Stimulated activated CD4-positive, alpha-beta T cell treated with anti-CD3 and anti-CD28 coated beads, TNF-alpha, amount 100 ng/mL, for 24 hours (primary cell): Measurements from ENCODE around the gene CREG1.
"Not testable (repeated sequence)": the region's sequence is repeated elsewhere in the genome, so short reads cannot be mapped to it uniquely, and the experiment has no call there.

Source experiments
- DNase-seq, 3 experiments: peaks; one replicate each; pipeline ENCODE4 v3.0.0-alpha.2; 2020; ENCODE audit warnings: low read depth in 3 of 3

CREG1 gene

GRCh38 chr1:167564612-167565270, 11.2 kb upstream of the CREG1 start:
- DNase-seq, result no peak

DNA sequence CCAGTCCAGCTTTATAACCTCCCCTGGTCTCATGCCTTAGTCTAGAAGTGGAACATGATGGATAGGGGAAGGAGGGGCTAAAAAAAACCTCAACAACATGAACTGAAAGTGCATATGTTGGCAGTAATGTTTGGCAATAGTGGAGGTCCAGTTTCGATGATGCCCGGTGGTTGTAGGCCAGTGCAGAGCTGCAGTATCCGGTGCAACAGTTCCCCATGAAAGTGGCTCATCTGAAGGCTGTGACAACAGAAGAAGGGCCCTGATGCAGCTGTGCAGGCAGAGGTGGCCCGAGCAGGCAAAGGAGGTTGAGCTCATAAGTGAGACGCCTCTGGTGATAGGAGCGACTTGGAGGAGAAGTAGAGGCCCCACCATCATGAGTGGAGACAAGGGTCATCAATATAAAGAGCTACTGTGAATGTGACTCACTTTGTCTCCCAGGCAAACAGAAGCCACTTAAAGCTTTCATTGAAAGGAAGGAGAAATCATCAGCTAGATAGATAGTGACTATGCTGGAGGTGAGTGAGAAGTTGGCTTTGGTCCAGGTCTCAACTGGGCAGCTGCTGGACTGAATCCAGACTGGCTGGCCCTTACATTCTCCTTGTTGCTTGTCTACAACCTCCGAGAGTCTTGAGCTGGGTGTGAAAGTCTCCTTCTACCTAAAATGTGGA, 10.2 kb upstream of the CREG1 start:
- no peak for DNase-seq

GRCh38 chr1:167562702-167563101, 9.1 kb upstream of the CREG1 start:
- DNase-seq, result no peak

- no peak for DNase-seq
Observed at GRCh38 chr1:167561753-167562152, 8.2 kb upstream of the CREG1 start.

DNA sequence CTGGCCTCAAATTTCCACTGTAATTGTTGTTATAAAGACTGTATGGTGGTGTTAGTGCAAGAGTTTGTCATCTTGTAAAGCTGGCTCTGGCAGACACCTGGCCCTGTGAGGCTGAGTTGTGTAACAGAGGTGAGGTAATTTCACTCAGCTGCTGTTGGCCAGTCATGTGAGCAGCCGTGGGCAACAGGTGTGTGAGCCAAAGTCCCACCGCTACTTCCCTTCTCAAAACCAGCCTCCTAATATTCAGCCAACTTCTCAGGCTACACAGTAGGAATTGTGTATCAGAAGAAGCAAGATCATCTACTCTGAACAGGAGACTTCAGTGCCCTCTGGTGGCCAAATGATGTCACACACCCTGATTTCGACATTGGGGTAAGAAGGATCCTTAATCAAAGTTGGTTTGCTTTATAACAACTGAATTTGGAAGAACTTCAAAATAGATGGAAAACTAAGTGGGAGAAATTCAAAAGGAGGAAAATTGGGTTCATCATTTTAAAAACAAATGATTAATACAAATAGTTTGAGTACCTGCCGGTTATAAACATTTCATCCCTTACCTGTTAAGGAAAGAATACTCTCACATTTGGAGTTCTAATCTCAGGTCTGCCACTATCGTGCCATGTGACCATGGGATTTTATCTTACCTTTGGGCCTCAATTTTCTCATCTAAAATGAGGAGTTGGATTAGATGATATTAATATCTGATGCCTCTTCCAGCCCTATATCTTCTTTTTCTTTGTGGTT, 2.6 kb upstream of the CREG1 start:
- DNase-seq, result peak; percentile 43 to 73 (median 67)

- DNase-seq, result not testable (repeated sequence)
Observed at GRCh38 chr1:167555072-167555471, 1.5 kb upstream of the CREG1 start.

DNA sequence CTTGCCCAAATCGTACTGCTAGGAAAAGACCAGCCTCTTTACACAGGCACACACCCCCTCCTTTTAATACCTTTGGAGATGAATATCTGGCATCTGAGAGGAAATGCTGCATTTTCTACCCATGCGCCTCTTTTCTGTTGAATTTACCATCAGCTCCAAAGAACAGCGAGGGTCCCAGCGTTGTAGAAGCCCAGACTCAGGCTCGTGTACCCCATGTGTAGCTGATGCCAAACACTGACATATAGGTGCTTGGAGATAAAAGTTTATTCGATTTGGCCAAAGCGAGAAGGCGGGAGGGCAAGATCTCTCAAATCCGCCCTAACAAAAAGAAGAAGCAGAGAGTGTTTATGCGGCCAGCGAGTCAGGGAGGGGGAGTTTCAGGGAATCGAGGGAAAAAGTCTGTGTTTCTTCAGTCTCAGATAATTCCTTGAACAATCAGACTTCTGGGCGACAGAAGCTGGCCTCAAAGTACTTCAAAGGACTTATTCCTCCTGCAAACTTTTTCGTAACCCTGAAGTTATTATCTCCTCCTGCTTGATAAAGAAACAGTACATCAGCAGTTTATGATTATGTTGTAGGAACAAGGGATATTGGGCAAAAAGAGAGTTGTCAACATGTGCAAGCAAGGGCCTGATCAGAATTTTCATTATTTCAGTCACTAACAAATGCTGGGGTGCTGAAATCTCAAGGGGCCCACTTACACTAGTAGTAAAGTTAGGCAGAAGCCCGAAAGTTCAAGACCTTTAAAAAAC, 642 bp upstream of the CREG1 start:
- no peak for DNase-seq

GRCh38 chr1:167551362-167551761, 2.2 kb downstream of the CREG1 start:
- DNase-seq, result no peak

- DNase-seq, result no peak
Observed at GRCh38 chr1:167548059-167548932, 5.3 kb downstream of the CREG1 start.

GRCh38 chr1:167546935-167547334, 6.6 kb downstream of the CREG1 start:
- DNase-seq, result no peak

- DNase-seq, result no peak
Observed at GRCh38 chr1:167545349-167545748, 8.2 kb downstream of the CREG1 start.

GRCh38 chr1:167544447-167545093, 9.0 kb downstream of the CREG1 start:
- DNase-seq, result no peak

- no peak for DNase-seq
Observed at GRCh38 chr1:167543199-167543990, 10.2 kb downstream of the CREG1 start.

DNA sequence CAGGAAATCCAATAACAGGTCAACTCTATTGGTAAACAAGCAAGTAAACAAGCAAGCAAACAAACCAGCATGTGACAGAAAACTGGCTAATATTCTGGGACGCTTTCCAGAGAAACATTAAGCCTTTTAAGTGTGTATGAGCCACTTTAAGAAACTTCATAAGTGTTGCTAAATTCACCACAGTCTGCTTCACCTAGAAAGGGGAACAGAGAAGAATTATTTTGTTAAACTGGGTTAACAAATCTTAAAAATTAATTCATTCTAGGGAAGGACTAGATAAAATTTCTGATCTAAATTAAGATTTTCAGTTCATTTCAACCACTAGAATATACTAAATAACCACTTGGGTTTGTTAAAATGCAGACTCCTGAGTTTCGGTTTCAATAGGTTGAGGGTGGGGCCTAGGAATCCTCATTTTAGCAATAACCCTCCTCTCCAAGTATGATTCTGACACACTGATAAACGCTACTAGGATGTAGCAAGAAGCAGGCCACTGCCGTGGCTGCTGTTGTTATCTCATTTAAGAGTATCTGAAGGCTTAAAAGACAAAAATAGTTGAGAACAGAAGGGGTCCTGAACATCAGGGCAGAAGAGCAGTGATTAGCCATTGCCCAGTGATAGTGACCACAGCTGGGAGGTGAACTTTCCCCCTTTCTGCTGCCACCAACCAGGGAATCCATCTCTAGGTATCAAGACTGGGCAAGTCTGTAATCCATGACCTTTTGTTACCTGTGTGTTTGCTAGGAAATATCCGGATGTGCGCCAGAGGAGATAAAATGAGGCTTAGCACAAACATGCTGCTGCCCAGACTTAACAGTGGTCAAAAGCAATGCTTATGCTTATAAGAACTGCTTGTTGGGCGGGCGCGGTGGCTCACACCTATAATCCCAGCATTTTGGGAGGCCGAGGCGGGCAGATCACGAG, 11.2 kb downstream of the CREG1 start:
- DNase-seq, result no peak

DNA sequence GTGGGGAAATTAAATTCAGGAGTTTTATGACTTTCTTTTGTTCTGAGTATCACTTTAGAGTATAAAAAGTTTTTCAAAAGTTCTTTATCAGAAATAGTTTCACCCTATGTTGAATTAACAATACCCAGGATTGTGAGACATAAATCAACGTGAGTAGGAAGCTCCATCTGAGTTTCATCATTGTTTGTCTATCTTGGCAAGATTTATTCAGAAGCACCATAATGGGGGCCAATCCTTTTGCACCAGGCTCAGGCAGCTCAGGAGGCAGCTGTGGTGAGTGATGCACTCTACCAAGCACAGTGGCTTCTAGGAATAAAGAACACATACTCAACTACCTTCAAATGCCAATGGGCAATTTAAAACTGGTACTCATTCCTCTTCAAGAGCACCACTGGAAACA, 12.0 kb downstream of the CREG1 start:
- no peak for DNase-seq

GRCh38 chr1:167541003-167541402, 12.6 kb downstream of the CREG1 start:
- DNase-seq, result no peak

DNA sequence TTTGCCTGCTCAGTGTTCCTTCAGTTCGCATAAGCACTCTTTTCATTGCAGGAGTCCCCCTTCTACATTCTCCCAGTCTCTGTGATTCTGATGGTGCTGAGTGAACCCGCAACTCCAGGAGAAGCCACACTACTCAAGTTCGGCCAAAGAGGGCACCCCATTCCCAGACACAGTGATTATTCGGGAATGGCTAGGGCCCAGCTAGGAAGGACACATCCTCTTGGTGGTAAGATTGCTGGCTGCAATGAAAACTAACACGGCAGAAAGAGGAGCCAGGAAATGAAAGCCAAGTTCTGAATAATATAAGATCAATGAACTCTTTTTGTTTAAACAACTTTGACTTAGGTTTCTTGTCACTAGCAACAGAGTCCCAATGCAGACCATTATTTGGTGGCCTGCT, 14.9 kb downstream of the CREG1 start:
- no peak for DNase-seq

- peak in 1 of 3 experiments; percentile 58 for DNase-seq
Observed at GRCh38 chr1:167533851-167534300, 19.7 kb downstream of the CREG1 start.
